ENCODE measurements around the gene PTPRN2. TPM values are rescaled to one million over a fixed set of nuclear protein-coding genes. Genes with fewer than 3 reads are reported as not detected.
A peak's percentile ranks its signal among the peaks of the same experiment; 100 is the strongest.

Gene PTPRN2
- total and polyA plus RNA-seq, 2 of the 8 experiments (the other 6 are each of a cell fraction or from before 2014, with no cell fraction given) = 2.6 to 4.5 TPM

DNA sequence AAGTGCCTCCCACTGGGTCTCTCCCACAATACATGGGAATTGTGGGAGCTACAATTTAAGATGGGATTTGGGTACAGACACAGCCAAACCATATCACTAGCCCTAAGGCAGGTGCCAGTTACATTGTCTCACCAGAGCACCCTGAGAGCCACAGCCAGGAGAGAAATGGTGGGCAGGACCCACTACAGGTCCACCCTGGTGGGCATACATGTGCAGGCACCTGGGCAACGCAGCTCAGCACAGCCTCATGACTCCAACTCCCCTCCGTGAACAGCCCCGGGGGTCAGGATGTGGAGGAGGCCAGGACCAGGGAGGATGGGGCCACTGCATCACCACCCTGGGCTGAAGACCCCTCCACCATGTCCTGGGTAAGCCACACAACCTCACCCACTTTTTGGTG is 205.7 kb downstream of the PTPRN2 start:
- Histone ChIP-seq H4K8ac (ENCODE audit: extremely low read depth, insufficient read depth, low read length) (no peak overlapping the region), H4K20me1 (replicated peaks in 1 of 2; ENCODE audit: control insufficient read depth in 1 of 2, insufficient read depth in 2 of 2, low read length in 2 of 2) (no peaks in the 10 kb centered on the region), H2AFZ (ENCODE audit: low read length) (no peak overlapping the region), H3K9me3 (ENCODE audit: insufficient read depth in 2 of 2, low read depth in 1 of 2, low read length in 1 of 2) (peaks cover 5 to 11% of the 10 kb centered on the region in 2 experiments; a peak in 3 of 4 replicates), H3K23ac (ENCODE audit: insufficient read length) (no peak overlapping the region), H2BK120ac (replicated peaks; ENCODE audit: low read depth, low read length) (no peak overlapping the region), H2BK12ac (ENCODE audit: low read depth, low read length) (no peak overlapping the region), H3K14ac (ENCODE audit: insufficient read length) (no peak overlapping the region), H3K18ac (ENCODE audit: extremely low read depth, low read length) (no peak overlapping the region), H3K27me3 (replicated peaks in 1 of 4; ENCODE audit: control insufficient read depth in 3 of 4, extremely low read depth in 1 of 4, insufficient read depth in 3 of 4, low read length in 3 of 4) (no peaks in the 10 kb centered on the region; a peak in 1 of 7 replicates), H3K4me2 (ENCODE audit: insufficient read depth in 1 of 2, low read depth in 2 of 2, low read length in 2 of 2) (no peak overlapping the region), H3K4ac (replicated peaks; ENCODE audit: insufficient read length, low read depth, low read length) (no peak overlapping the region), H3K36me3 (ENCODE audit: control insufficient read depth in 2 of 4, insufficient read depth in 4 of 4, low read length in 3 of 4) (no peaks in the 10 kb centered on the region), H3K56ac (replicated peaks; ENCODE audit: insufficient read length, low read depth, low read length) (no peak overlapping the region), H2AK5ac (ENCODE audit: low read depth, low read length) (no peak overlapping the region), H3K9ac (replicated peaks in 1 of 4; ENCODE audit: extremely low read depth in 1 of 4, low read depth in 3 of 4, low read length in 3 of 4) (no peak overlapping the region), H3K4me1 (replicated peaks in 1 of 4; ENCODE audit: control insufficient read depth in 3 of 4, insufficient read depth in 4 of 4, low read length in 3 of 4) (peaks cover 0 to 18% (median 6%) of the 10 kb centered on the region in 4 experiments; a peak in 6 of 7 replicates), H3K23me2 (ENCODE audit: low read depth, low read length) (no peaks in the 10 kb centered on the region; the same call in 1 of the 2 replicates), H2BK20ac (ENCODE audit: low read length) (no peak overlapping the region), H2BK5ac (ENCODE audit: low read depth, low read length) (no peak overlapping the region), H4K5ac (ENCODE audit: insufficient read length, low read depth, low read length) (no peak overlapping the region), H3K4me3 (ENCODE audit: extremely low read depth in 1 of 4, insufficient read depth in 2 of 4, low read depth in 3 of 4, low read length in 4 of 4) (no peak overlapping the region), H3K79me1 (ENCODE audit: low read depth, low read length) (no peaks in the 10 kb centered on the region), H3K79me2 (ENCODE audit: control insufficient read depth in 1 of 2, insufficient read depth in 2 of 2, low read length in 2 of 2) (no peaks in the 10 kb centered on the region), H4K91ac (replicated peaks; ENCODE audit: insufficient read length, low read length) (no peak overlapping the region), H3K27ac (ENCODE audit: low read depth, low read length) (no peak overlapping the region), H2BK15ac (ENCODE audit: low read length) (0 out of 2 replicates have a peak overlapping the region, but pooled peaks have one; percentile 61)
- WGBS, 2 experiments (ENCODE audit: extremely low coverage in 1 of 2, insufficient coverage in 1 of 2, insufficient read length in 1 of 2, insufficient replicate concordance in 2 of 2, low coverage in 1 of 2, low lambda C conversion rate in 2 of 2, missing lambda C conversion rate in 1 of 2) = 97% methylated on average over 3 of the region's 3 CpGs; no CpG with 5 or more reads in 1 of the 2 experiments
- FAIRE-seq (no peak), DNase-seq (ENCODE audit: low read depth in 1 of 2, low spot score in 2 of 2) (no peak)
- CTCF ChIA-PET (ENCODE audit: partially characterized antibody) = no interaction called here
- POLR2A ChIA-PET (ENCODE audit: partially characterized antibody) = no interaction called here
- TF ChIP-seq HDAC2 (IDR thresholded peaks at IDR 0.05; ENCODE audit: borderline replicate concordance in 1 of 2, low read depth in 2 of 2, low read length in 2 of 2) = no peak
- no peak for TF ChIP-seq GTF2F1 (IDR thresholded peaks at IDR 0.05; ENCODE audit: borderline replicate concordance, low read depth, low read length)
- no peak for TF ChIP-seq KDM1A (IDR thresholded peaks at IDR 0.05; ENCODE audit: borderline replicate concordance, low read length)
- TF ChIP-seq, protein P1, sequence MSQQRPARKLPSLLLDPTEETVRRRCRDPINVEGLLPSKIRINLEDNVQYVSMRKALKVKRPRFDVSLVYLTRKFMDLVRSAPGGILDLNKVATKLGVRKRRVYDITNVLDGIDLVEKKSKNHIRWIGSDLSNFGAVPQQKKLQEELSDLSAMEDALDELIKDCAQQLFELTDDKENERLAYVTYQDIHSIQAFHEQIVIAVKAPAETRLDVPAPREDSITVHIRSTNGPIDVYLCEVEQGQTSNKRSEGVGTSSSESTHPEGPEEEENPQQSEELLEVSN (IDR thresholded peaks at IDR 0.05) = no peak
- TF ChIP-seq CBX5 (IDR thresholded peaks at IDR 0.05; ENCODE audit: low read depth, low read length) = no peak
- no peak for TF ChIP-seq TBP (IDR thresholded peaks at IDR 0.05; ENCODE audit: low read depth, low read length)
- TF ChIP-seq TEAD4 (IDR thresholded peaks at IDR 0.05; ENCODE audit: low read depth, low read length) = no peak
- TF ChIP-seq, protein P2, sequence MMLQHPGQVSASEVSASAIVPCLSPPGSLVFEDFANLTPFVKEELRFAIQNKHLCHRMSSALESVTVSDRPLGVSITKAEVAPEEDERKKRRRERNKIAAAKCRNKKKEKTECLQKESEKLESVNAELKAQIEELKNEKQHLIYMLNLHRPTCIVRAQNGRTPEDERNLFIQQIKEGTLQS (IDR thresholded peaks at IDR 0.05; ENCODE audit: insufficient read depth, low read depth, low read length) = no peak
- TF ChIP-seq PHF8 (conservative IDR thresholded peaks at IDR 0.05; ENCODE audit: low read depth, low read length) = no peak
- TF ChIP-seq, protein P3, sequence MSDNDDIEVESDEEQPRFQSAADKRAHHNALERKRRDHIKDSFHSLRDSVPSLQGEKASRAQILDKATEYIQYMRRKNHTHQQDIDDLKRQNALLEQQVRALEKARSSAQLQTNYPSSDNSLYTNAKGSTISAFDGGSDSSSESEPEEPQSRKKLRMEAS (IDR thresholded peaks at IDR 0.05) = no peak
- TF ChIP-seq TCF12 (IDR thresholded peaks at IDR 0.05; ENCODE audit: low read depth, low read length) = no peak

Data from H1 (cell line).